Inflammatory macrophage (primary cell): ENCODE measurements around the gene IQCK.
"Not testable (repeated sequence)": the region's sequence is repeated elsewhere in the genome, so short reads cannot be mapped to it uniquely, and the experiment has no call there.

Experiments used
- DNase-seq, 2 donors: peaks; one replicate each; pipeline ENCODE4 v3.0.0-alpha.2; 2020 to 2022

IQCK gene

DNA sequence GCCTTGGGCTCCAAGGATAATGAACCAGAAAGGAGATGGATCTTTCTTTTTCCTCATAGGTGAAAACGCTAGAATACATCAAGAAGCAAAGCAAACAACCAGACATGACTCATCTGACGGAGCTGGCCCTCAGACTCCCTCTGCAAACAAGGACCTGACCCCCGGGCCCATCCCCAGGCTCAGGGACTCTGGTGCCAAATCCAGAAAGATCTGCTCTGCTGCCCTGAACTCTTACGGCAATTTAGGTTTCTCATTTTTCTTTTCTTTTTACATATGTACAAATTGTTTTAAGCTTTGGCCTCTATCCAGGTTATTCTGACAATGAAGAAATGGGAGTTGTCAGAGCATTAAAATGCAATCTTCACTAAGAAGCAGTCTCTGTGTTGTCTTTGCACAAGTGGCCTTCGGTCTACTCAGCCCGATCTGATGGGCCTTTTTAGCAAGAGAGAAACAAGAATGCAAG is 17.7 kb upstream of the IQCK start:
- DNase-seq, result no peak

- DNase-seq, result no peak
Observed at GRCh38 chr16:19701091-19701490, 17.0 kb upstream of the IQCK start.

GRCh38 chr16:19703172-19703889 is 14.7 kb upstream of the IQCK start:
- DNase-seq, result peak; percentile 88 to 89

DNA sequence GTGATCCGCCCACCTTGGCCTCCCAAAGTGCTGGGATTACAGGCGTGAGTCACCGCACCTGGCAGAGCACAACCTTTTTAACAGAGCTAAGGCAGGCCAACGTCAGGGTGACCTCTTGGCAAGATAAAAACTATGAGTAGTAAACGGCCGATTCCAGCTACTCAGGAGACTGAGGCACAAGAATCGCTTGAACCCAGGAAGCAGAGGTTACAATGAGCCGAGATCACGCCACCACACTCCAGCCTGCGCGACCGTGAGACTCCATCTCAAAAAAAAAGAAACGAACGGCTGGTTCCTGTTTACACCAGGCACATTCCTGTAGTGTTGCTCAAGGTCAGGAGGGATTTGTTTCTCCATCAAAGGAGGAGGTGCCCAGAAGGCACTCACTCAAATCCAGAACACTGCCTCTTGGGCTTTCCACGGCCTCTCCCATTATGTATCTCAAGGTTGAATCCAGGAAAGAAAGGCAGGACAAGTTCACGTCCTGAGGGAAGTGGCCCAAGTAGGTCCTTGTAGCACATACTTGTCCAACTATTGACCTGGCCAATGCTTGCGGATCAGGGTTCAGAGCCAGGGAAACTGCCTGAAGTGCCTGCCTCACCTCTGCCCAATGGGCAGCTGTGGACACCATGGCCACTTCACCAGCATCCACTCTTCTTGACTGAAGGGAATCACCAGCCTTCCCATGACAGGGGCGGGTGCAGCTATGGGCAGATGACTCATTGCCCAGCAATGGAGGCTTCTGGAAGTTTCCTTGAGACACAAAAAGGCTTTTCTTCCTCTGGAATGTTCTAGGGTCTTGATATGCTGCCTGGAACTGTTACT is 13.5 kb upstream of the IQCK start:
- DNase-seq, result peak; percentile 36 to 54

GRCh38 chr16:19705146-19705501 is 12.9 kb upstream of the IQCK start:
- no peak for DNase-seq

DNA sequence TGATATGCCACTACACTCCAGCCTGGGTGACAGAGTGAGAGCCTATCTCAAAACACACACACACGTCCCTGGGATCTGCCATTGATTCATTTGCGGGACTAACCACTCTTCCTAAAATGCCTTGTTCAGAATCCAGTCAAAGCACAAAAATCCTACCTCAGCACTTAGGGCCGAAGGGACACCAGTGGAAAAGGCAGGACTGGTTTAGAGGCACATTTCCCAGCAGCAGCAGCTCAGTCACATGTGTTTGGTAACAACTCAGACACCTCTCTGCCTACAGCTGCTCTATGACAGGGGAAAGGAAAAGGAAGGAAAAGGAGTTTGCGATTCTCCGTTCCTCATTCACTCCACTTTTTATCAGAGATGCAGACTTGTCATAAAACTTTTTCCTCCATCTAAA is 12.2 kb upstream of the IQCK start:
- DNase-seq, result peak in 1 of 2 donors; percentile 17

GRCh38 chr16:19706846-19707245 is 11.2 kb upstream of the IQCK start:
- no peak for DNase-seq

DNA sequence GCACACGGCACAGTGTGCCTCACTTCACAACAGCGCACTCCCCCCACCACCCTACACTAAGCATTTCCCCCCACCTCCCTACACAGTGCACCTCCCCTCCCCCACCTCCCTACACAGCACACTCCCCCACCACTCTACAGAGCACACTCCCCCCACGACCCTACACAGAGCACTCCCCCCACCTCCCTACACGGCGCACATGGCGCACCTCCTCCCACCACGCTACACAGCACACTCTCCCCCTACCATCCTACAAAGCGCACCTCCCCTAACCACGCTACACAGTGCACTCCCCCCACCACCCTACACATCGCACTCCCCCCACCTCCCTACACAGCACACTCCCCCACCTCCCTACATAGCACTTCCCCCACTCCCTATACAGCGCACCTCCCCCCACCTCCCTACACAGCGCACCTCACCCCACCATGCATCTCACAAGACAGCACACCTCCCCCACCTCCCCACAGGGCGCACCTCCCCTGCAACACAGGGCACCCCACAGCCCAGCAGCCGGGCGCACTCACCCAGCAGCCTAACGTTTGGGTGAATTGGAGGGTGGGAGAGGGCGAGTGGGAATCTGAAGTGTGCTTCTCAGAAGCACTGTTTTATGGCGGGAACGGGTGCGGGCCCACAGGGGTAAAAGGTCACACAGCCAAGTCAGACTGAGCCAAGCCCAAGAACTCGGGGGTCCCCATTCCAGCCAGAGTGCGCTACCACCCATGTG is 10.3 kb upstream of the IQCK start:
- DNase-seq, result no peak

- no peak for DNase-seq
Observed at GRCh38 chr16:19708296-19709205, 9.5 kb upstream of the IQCK start.

- DNase-seq, result no peak
Observed at GRCh38 chr16:19709381-19710136, 8.5 kb upstream of the IQCK start.

- no peak for DNase-seq
Observed at GRCh38 chr16:19710191-19710908, 7.7 kb upstream of the IQCK start.

DNA sequence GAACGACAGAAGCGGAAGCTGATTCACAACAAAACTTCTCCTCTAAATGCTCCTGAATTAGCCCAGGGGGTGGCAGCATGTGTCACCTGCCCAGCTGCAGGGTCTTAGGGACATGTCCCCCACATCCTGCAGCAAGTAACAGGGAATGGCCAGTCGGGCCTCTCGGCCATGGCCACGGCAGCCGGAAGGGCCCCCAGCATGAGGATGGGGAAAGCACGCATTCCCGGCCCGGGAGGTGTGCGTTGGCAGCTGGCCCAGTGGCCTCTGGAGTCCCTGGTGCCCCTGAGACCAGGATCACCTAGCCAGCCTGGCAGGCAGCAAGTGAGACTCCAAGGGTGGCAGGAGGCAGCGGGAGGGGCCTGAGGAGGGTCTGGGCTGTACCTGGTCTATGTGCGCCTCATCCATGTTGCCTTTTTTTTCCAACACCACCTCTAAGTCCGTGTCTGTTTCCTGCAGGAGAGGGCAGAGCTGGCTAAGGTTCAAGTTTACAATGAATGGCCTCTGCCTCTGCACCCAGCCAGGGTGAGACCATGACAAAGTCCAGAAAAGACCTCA is 7.0 kb upstream of the IQCK start:
- no peak for DNase-seq

DNA sequence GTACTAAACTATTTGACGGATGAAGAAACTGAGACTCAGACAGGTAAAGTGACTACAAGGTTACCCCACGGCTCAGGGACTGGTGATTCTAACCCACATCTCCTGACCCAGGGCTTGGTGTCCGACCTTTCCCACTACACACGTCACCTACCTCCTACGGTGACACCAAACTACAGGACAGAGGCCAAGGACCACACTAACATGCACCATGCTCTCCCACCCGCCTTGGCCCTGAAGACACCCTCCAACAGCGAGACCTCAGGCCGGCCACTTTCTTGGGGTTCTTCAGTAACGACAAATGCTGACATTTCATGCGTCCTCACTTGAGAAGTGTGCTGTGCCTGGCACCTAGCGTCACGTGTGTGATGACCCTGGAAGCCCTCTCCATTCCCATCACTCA is 6.4 kb upstream of the IQCK start:
- DNase-seq, result no peak

- DNase-seq, result no peak
Observed at GRCh38 chr16:19712418-19713058, 5.5 kb upstream of the IQCK start.

- DNase-seq, result no peak
Observed at GRCh38 chr16:19713697-19714096, 4.4 kb upstream of the IQCK start.

DNA sequence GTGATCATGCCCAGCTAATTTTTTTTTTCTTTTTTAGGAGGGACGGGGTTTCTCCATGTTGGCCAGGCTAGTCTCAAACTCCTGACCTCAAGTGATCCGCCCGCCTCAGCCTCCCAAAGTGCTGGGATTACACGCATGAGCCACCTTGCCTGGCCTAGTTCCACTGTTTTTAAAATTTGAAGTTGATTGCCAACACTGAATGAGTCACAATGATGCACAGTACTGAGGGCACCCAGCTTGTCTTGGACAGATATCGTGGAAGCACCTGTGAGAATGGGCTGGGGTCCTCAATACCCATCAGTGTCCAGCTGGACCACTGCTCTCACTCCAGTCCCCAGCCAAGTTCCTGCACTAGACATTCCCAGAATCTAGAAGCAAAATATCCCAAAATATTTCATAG is 2.5 kb upstream of the IQCK start:
- DNase-seq, result no peak

DNA sequence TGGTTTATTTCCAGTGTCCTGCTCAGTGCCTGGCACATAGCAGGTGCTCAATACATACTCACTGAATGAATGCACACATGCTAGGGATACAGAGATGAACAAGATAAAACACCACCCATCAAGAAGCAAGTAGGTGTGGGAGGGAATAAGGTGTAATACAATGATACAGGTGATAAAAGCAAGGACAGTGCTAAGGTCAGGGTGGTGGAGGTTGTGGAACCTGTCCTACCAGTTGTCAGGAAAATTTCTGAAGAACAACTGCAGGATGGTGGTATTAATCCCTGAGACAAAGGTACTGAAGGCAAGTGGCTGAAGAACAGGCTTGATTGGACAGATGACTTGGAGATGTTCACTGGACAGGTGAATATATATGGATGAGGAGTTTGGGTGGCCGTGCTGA is 1.9 kb upstream of the IQCK start:
- DNase-seq, result no peak

GRCh38 chr16:19716728-19717127 is 1.3 kb upstream of the IQCK start:
- not testable (repeated sequence) for DNase-seq

- DNase-seq, result no peak
Observed at GRCh38 chr16:19717314-19717713, 757 bp upstream of the IQCK start.

DNA sequence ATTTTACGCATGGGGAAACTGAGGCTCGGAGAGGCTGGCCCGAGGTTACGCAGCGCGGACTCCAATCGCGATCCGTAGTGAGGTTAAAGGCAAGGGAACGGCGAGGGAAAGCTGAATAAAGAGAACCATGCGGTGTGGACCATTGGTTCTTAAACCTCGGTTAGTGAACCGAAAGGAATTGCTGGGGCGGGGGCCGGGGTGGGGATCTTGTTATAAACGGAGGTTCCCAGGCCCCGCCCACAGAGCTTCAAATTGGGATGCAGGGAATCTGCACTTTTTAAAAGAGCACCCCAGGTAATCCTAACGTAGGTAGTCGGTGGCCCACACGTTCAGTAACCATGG is 524 bp downstream of the IQCK start:
- no peak for DNase-seq
